NK-92 (cell line): Measurements from ENCODE around the gene EME1.
"Not testable (repeated sequence)": the region's sequence is repeated elsewhere in the genome, so short reads cannot be mapped to it uniquely, and the experiment has no call there.

Experiments used
- DNase-seq: peaks from one replicate; lab custom pipeline; 2025; ENCODE audit not compliant: unreplicated experiment; lab: John Stamatoyannopoulos, UW

Gene EME1

DNA sequence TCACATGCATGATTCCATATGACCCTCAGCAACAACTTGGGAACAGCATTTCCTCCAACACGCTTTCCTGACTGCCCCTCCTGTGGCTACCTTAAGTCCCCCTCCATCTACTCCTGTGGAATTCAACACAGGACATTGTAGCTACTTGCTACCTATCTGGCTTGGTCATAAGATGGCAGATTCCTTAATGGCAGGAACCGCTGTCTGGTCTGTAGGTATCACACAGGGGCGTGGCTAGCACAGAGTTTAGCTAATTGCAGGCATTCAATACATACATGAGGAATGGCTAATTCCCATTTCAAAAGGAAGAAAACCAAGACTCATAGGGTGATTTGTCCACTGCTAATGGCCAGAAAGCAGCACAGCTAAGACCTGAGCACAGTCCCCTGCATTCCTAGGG, 15.7 kb downstream of the EME1 start:
- DNase-seq = no peak

DNA sequence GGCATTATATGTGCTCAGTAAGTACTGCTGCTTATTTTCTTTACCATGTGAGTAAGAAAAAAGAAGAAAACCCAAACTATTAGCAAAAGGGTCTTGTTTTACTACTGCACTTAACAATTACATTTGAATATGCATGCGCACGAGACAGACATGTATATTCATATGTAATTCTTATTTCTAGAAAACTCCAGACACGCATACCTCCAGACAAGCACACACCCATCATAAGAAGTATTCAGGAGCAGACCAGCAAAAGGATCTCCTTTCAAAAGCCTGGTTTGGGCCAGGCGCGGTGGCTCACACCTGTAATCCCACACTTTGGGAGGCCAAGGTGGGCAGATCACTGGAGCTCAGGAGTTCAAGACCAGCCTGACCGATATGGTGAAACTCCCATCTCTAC, 16.5 kb downstream of the EME1 start:
- no peak for DNase-seq

DNA sequence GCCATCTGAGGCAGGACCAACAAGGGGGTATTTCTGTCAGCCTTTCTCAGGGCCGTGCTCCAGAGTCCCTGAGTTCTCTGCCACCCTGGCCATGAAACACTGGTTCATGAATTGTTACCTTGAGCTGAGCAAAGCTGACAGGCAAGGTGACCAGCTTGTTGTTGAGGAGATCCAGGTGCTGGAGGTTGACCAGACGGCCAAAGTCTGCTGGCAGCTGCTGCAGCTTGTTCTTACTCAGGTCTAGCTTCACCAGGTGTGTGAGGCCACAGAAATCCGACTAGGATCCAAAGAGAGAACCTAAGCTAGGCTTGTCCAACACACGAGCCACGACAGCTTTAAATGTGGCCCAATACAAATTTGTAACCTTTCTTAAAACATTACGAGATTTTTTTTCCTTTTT, 19.6 kb downstream of the EME1 start:
- DNase-seq = no peak

DNA sequence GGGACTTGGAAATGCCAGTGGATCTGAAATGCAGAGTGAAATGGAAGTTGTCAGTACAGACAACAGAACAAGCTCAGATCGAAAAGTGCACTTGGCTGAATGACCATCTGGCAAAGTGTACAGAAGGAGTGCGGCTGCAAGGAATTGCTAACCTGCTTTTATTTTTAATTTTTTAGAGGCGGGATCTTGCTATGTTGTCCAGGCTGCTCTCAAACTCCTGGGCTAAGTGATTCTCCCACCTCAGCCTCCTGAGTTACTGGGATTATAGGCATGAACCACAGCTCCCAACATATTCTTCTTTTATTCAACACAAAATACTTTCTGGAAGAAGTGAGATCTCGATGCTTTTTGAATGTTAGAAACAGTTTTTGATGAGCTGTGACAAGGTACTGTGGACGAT, 20.7 kb downstream of the EME1 start:
- no peak for DNase-seq

DNA sequence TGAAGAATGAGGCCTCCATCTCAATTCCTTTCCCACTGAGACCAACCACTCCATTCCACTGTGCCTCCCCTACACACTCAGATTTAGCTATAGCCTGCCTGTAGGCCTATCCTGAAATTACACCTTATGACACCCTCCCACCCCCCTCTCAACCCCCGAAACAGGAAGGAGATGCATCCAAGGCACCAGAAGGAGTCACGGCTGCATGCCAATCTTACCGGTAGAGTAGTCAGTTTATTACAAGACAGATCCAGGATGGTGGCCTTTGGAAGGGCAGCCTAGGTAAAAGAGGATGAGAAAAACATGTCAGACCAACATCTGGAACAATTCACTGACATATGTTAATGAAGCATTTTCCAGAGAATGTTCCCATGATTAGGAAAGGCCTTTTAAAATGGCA, 21.7 kb downstream of the EME1 start:
- no peak for DNase-seq

DNA sequence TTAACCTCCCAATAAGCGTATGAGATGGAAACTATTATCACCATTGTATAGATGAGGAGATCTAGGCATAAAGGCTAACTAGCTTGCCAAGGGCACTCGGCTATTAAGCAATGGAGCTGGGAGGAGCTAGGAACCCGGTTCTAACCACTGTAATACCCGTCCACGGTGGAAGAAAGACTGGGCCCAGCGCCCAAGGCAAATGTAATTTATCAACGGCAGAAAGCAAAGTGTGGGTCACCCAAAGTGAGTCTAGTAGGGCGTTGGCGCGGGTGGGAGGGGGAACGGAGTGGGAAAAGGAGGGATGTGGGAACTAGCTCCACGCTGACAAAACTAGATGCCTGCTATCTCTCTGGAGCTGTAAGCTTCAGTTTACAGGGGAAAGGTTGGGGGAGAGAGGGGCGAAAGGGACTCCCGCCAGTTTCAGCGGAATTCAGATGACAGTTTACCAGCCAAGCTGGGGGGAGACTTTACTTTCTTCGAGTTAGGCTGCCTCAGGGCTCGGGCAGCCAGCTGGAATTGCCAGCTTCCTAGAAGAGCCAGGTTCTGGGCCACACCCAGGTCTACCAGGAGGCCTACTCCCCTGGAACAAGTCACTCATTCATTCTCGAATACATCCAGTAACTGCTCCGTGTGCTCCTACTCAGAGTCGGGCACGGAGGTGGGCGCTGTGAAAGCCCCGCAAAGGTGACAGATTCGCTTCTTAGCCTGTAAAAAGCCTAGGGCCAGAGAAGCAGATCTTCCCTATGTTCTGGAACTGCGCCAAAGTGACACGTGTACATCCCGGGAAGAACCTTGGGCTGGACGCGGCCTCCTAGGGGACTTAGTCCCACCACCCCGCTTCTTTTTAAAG, 23.5 kb downstream of the EME1 start:
- no peak for DNase-seq

DNA sequence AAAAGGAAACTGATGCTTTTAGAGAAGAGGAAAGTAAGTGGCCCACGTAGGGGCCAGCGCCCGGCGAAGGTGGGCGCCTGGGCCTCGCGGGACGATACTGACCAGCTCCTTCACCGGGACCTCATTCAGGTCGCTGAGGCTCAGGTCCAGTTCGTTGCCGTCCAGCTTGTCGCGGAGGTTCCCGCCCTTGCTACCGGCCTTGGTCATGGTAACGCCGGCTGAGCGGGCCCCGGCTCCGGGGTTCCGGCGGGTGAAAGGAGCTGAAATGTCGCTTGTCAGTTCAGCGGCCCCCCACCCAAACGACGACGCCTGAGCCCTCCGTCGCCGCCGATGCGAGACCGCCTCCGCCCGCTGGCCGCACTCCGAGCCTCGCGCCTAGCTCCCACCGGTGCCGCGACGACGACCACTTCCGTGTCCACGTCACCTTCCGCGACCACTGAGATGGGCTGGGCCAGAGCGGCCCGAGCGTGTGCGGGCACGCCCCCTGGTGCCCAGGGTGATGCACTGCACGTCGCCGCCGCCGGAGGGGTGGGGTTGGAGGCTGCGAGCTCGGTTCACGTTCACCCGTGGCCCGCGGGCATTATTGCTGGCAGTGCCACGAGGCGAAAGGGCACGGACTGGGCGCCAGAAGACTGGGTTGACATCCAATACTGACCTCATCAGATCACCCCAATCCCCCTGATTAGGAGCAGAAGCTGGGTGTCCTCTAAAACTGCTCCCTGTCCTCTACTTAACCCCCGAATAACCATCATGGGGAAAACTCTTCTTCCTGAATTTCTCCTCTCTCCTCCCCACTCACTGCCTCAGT, 24.3 kb downstream of the EME1 start, which contains the start of gene LRRC59:
Gene LRRC59, minus strand, starts transcription at position 413 of the 808 bp plus-strand sequence. Its CDS starts 206 bp downstream, at position 207.
- DNase-seq = peak; percentile 42

DNA sequence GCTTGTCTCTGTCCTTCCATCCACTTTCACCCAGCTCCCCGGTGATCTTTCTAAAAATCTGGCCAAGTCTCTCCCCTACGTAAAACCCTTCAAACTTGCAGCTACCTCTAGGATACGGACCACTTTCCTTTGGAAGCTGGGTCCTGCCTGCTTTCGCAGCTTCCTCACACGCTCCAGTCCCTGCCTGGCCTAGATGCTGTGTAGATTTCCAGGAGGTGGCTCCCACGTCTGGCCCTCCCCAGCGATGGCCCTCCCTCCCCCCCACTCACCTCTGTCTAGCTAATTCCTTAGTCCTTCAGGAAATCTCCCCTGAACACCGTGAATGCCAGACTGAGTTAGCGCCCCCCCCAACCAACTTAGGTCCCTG, 24.9 kb downstream of the EME1 start:
- DNase-seq = no peak

DNA sequence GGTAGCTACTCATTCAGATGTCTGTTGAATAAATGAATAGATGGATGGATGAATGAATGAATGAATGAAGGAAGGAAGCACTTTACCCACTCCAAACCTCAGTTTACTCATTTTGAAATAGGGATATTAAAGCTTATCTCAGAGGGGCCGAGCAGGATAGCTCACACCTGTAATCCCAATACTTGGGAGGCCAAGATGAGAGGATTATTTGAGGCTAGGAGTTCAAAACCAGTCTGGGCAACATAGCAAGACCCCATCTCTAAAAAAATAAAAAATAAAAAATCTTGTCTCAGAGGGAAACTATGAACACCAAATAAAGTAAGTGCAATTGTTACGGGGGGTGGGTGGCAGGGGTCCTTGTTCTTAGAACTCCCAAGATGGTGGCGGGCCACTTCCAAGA, 25.6 kb downstream of the EME1 start:
- DNase-seq = not testable (repeated sequence)

DNA sequence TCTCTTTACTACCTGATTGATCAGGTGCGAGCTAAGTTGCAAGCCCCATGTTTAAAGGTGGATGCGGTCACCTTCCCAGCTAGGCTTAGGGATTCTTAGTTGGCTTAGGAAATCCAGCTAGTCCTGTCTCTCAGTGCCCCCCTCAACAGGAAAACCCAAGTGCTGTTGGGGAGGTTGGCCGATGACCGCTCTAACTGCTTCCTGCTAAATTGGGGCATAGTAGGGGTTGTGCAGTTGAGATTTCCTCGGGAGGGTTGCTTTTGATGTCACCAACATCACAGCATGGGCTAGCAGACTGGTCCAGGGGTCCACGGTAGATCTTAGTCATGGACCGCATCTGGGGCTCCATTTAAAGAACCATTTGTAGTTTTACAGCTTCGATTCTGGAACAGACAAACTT, 26.6 kb downstream of the EME1 start:
- DNase-seq = not testable (repeated sequence)

DNA sequence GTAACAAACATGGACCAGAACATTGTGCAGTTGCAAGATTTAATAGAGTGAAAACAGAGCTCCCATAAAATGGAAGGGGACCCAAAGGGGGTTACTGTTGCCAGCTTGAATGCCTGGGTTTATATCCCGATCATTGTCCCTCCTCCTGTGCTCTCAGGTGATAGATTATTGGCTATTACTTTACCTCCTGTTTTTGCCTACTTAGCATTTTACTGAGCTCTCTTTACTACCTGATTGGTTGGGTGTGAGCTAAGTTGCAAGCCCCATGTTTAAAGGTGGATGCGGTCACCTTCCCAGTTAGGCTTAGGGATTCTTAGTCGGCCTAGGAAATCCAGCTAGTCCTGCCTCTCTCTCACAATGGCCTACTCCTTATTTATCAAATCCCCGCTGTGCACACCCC, 32.3 kb downstream of the EME1 start:
- not testable (repeated sequence) for DNase-seq

DNA sequence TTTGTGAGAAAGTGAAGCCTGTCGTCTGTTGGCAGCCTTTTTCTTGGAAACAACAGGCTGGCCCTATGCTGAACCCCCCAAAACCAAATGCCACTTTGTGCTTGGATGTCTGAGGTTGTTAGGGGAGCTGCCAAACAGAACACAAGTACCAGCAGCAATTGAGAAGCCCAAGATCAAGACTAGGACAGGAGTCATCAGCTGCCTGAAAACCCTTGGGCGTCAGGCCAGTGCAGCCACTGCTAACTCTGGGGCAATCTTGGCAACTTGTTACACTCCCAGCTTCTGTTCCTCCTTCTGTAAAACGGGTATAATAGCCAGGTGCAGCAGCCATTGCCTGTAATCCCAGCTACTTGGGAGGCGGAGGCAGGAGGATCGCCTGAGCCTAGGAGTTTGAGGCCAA, 33.5 kb downstream of the EME1 start:
- no peak for DNase-seq

DNA sequence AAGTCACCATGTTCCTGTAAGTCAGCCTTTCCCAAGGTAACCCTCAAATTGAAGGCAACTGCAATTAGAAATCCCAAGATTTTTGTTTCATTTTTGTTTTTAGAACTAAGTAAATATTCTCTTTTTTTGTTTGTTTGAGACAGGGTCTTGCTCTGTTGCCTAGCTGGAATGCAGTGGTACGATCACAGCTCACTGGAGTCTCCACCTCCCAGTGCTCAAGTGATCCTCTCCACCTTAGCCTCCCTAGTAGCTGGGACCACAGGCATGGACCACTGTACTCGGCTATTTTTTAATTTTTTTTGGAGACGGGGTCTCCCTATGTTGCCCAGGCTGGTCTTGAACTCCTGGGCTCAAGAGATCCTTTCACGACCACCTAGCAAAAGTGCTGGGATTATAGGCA, 34.9 kb downstream of the EME1 start:
- DNase-seq = no peak

DNA sequence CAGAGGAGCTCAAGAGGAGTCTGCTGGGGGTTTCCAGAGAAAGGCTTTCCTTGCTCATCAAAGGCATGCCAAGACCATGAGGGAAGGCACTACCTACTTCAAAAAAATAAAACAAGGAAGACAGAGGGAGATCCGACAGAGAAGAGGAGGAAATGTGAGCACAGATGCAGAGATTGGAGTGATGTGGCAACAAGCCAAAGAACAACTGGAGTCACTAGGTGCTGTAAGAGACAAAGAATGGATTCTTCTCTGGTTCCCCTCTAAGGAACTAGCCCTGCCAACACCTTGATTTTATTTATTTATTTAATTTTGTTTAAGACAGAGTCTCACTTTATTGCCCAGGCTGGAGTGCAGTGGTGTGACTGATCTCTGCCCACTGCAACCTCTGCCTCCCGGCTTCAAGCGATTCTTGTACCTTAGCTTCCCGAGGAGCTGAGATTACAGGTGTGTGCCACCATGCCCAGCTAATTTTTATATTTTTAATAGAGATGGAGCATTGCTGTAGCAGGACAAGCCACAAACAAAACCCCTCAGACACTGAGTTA, 39.2 kb downstream of the EME1 start:
- DNase-seq = no peak

DNA sequence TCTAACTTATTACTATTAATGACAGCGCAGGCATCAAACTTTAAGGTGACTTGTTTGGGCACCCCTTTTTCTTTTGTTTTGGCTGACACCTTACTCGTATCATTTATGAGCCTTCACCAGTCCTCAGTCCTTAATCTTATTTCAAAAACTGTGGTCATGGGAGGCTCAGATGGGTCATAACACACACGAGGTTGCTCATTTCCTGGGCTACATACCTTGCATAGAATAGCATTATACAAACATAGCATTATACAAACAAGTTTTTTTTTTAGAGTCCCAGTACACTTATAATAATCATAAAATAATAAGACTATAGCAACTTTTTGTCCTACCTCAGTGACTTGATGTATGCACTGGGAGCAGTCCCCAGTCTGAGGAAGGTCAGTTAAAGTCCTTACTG, 41.8 kb downstream of the EME1 start:
- no peak for DNase-seq

DNA sequence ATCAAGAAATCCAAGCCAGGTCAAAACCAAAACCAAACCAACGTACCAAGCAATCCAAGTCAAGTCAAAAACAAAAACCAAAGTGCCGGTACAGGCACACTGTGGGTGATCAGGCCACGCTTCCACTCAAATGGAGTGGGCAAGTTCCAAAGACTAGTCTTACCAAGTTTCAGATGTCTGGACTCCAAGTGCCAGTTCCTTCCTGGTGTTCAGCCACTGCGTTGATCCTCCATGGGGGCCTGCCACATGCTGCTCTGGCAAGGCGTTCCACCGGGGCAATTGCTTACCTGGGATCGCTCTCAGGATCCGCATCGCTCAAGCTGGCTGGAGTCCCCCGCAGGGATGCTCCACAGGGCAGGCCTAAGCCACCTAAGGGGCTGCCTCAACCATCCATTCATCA, 46.5 kb downstream of the EME1 start:
- not testable (repeated sequence) for DNase-seq

DNA sequence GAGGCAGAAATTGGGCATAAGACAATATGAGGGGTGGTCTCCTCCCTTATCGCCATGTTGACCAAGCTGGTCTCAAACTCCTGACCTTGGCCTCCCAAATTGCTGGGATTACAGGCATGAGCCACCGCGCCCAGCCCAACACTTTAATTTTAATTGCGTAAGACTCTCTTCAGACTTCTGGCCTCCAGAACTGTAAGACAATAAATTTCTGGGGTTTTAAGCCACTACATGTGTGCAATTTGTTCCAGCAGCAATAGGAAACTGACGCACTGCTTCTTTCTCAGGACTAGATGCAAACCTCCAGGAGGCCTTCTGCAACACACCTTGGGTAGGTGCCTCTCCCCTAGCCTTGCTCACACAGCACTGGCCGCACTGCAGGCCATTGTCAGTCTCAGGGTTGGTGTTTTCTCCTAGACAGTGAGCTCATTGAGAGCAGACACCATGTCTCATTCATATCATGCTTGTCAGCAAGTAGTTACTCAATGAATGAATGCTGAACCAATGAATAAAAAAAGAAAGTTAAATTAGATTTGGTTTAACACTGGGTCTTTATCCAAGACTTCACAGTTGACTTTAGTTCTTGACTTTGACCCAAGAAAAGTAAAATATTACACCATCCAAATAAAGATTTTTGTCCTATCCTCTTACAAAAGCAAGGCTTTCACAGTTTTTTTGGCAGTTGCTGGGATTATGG, 47.5 kb downstream of the EME1 start:
- DNase-seq = no peak

DNA sequence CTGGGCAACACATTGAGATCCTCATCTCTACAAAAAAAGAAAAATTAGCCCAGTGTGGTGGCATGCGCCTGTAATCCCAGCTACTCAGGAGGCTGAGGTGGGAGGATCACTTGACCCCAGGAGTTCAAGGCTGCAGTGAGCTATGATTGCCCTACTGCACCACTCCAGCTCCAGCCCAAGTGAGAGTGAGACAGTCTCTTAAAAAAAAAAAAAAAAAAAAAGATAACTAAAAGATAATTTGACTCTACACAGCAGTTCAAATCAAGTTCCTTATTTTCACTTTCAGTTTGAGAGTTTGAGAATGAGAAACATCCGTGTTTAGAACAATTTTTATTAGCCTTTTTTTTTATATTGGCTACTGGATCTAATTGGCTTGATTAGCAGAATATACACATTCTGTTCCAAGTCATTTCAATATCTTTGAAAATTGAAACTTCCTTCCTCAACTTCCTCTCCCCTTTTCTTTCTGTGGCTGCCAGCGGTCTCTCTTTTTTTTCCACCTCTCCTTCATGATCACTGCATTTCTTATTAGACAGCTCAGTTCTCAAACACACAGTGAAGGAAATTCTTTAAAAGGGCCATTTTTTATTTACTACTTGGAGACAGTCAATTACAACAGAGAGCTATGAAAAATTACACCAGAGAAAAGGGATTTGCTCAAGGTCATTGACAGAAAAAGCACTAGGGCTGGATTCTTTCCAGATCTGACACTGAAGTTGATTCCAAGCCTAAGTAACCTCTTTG, 48.5 kb downstream of the EME1 start:
- DNase-seq = no peak

DNA sequence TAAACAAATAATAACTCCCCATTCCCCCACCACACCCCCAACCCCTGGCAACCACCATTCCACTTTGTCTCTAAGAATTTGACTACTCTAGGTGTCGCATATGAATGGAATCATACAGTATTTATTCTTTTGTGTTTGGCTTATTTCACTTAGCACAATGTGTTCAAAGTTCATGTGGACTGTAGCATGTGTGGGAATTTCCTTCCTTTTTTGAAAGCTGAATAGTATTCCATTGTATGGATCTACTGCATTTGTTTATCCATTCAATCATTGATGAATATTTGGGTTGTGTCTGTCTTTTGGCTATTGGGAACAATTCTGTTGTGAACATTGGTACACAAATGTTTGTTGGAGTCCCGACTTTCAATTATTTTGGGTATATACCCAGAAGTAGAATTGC, 49.7 kb downstream of the EME1 start:
- no peak for DNase-seq

DNA sequence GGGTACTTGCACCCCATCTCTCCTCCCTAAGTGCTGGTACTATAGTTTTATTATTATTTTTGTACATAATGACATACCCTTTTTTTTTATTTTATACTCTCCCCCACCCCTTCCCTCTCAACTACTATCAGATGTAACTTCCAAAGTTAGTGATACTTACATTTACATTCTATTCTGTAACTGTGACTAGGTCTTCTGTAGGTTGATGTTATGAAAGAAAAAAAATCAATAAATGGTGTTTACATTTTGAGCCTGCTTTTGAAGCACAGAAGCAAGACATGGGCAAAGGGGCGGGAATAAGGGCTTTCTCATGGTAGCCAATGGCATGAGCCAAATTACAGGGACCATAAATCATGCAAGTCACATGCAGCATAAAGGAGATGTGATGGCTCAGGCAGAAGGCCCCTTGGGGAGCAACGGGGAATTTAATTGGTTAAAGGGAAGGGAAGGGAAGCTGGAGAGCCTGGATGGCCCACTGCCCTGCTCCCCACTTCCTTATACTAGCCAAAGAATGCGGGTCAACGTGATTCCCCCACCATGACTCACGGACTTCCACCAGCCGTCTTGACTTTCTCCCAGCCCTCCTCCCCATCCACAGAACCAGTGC, 50.6 kb downstream of the EME1 start:
- DNase-seq = no peak
